KBM-7 (cell line): ENCODE measurements around the gene SLC24A1.

ENCODE experiments used
- DNase-seq: peaks from one replicate; pipeline ENCODE4 v3.0.0-alpha.2; 2015
- in situ Hi-C: fragments of 300-500 bp; cut with MboI; formaldehyde crosslinking; loops from 2 replicates; pipeline ENCODE4 v1.14.3; 2020; ENCODE audit warnings: low sequenced_read_pairs, low pct_unique_long_range_greater_than_20kb, mixed read lengths

Gene SLC24A1

GRCh38 chr15:65645392-65645791, 23.7 kb downstream of the SLC24A1 start:
- no peak for DNase-seq
- in situ Hi-C loops, result no loop called here

GRCh38 chr15:65646486-65646885, 24.7 kb downstream of the SLC24A1 start:
- in situ Hi-C loops, result no loop called here
- DNase-seq, result no peak

- no peak for DNase-seq
- in situ Hi-C loops, result no loop called here
Measured at GRCh38 chr15:65650312-65651041, 28.7 kb downstream of the SLC24A1 start.

GRCh38 chr15:65651042-65651322, 29.2 kb downstream of the SLC24A1 start:
- no peak for DNase-seq
- in situ Hi-C loops, result no loop called here

GRCh38 chr15:65651831-65652749, 30.4 kb downstream of the SLC24A1 start:
- in situ Hi-C loops, result no loop called here
- DNase-seq, result no peak

GRCh38 chr15:65653341-65653740, 31.6 kb downstream of the SLC24A1 start:
- no peak for DNase-seq
- in situ Hi-C loops, result no loop called here

- no peak for DNase-seq
Measured at GRCh38 chr15:65653801-65654521, 32.2 kb downstream of the SLC24A1 start.

GRCh38 chr15:65655026-65655425, 33.3 kb downstream of the SLC24A1 start:
- in situ Hi-C loops, result no loop called here
- DNase-seq, result no peak

More at GRCh38 chr15:65653801-65654521, 32.2 kb downstream of the SLC24A1 start:
- in situ Hi-C loops, result no loop called here

GRCh38 chr15:65655457-65655856, 33.7 kb downstream of the SLC24A1 start:
- in situ Hi-C loops, result no loop called here
- DNase-seq, result no peak

GRCh38 chr15:65659502-65660052, 37.8 kb downstream of the SLC24A1 start:
- in situ Hi-C loops, result no loop called here
- no peak for DNase-seq

- in situ Hi-C loops, result no loop called here
- DNase-seq, result no peak
Measured at GRCh38 chr15:65660927-65661326, 39.2 kb downstream of the SLC24A1 start.

- in situ Hi-C loops, result no loop called here
- no peak for DNase-seq
Measured at GRCh38 chr15:65663521-65663920, 41.8 kb downstream of the SLC24A1 start.

GRCh38 chr15:65666257-65666656, 44.5 kb downstream of the SLC24A1 start:
- DNase-seq, result no peak
- in situ Hi-C loops, result no loop called here

- in situ Hi-C loops, result no loop called here
- DNase-seq, result no peak
Measured at GRCh38 chr15:65675551-65675950, 53.8 kb downstream of the SLC24A1 start.

- in situ Hi-C loops, result no loop called here
- DNase-seq, result no peak
Measured at GRCh38 chr15:65676123-65676522, 54.4 kb downstream of the SLC24A1 start.

GRCh38 chr15:65680544-65680943, 58.8 kb downstream of the SLC24A1 start:
- in situ Hi-C loops, result no loop called here
- DNase-seq, result no peak

- no peak for DNase-seq
- in situ Hi-C loops, result no loop called here
Measured at GRCh38 chr15:65682404-65682911, 60.7 kb downstream of the SLC24A1 start.

- DNase-seq, result no peak
- in situ Hi-C loops, result no loop called here
Measured at GRCh38 chr15:65688462-65688861, 66.7 kb downstream of the SLC24A1 start.

- DNase-seq, result no peak
- in situ Hi-C loops, result no loop called here
Measured at GRCh38 chr15:65690173-65690572, 68.4 kb downstream of the SLC24A1 start.
